HG02981 (cell line): ENCODE data around the gene AVP.
"Not testable (repeated sequence)": the region's sequence is repeated elsewhere in the genome, so short reads cannot be mapped to it uniquely, and the experiment has no call there.

Source experiments
- ATAC-seq: cut with Tn5 transposase; IDR thresholded peaks from one replicate; pipeline ENCODE4 v1.9.1; 2021; ENCODE audit warnings: mild to moderate bottlenecking, moderate library complexity; ENCODE audit not compliant: unreplicated experiment

AVP gene, protein sequence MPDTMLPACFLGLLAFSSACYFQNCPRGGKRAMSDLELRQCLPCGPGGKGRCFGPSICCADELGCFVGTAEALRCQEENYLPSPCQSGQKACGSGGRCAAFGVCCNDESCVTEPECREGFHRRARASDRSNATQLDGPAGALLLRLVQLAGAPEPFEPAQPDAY

DNA sequence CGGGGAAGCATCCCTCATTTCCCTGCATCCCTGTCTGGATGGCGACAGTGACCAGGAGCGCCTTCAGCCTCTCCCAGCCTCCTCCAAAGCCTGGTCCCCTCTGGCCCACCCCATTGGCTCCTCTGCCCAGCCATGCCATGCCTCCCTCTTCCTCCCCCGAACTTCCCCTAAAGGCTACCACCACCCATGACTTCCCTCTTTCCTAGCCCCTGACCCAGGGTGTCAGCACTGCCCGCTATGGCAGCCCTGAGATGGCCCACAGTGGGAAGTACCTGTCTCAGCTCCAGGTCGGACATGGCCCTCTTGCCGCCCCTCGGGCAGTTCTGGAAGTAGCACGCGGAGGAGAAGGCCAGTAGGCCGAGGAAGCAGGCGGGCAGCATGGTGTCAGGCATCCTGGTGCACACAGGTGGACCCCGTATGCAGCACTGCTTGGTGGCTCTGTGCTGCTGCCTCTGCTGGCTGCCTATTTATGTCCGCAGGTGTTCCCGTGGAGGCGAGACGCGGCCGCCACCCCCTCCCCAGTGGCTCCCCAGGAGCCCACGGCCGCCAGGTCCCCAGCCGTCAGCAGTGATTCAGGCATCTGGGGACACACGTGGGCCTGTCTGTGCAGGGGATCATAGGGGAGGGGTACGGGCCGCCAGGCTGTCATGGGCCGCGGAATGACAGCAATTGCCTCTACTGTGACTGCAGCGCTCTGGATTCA, at the start of gene AVP:
Gene AVP (minus strand): TSS at position 442 of the 703 bp plus-strand sequence. CDS start 50 bp downstream, at position 392.
- no peak for ATAC-seq

DNA sequence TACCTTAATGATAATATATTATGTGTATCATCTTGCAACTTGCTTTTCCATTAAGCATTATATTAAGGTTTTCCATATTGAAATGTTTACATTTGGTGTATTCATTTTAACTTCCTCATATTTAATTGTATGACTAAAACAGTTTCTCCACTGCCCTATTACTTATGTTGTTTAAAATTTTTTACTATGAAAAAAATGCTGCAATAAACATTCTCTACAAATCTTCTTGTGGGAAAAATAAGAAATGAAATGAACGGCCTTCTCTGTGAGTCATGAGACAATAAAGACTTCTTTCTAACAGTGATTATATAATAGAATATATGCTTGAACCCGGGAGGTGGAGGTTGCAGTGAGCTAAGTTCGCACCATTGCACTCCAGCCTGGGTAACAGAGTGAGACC, 49.6 kb upstream of the AVP start:
- no peak for ATAC-seq

DNA sequence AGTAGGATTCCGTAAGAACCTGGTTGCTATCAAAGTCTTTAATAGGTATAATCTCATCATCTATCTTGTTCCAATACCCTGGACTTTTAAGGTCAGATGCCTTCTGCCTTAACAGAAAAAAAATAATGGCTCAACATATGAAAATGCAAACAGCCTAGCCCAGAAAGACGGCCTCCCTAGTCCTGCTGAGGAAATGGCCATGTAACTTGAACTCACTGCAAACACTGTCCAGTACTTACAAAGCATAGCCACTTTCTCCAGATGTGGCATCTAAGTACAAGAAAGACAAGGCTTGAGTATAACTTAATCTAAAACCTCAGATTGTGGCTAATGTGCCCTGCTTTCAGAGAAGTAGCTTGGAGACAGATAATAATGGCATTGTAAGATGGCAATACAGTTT, 48.6 kb upstream of the AVP start:
- ATAC-seq, result no peak

DNA sequence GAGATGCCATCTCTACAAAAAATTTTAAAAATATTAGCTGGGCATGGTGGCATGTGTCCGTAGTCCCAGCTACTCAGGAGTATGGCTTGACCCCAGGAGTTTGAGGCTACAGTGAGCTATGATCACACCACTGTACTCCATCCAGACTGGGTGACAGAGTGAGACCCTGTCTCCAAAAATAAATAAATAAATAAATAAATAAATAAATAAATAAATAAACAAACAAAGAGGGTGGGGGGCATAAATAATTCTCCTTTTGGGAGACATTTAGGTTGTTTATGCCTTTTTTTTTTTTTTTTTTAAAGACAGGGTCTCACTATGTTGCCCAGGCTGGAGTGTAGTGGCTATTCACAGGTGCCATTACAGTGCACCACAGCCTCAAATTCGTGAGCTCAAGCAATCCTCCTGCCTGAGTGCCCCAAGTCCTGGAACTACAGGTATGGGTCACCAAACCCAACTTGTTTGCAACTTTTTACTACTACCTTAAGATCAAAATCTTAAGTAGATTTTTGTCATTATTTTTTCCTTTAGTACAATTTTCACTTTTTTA, 45.6 kb upstream of the AVP start:
- no peak for ATAC-seq

DNA sequence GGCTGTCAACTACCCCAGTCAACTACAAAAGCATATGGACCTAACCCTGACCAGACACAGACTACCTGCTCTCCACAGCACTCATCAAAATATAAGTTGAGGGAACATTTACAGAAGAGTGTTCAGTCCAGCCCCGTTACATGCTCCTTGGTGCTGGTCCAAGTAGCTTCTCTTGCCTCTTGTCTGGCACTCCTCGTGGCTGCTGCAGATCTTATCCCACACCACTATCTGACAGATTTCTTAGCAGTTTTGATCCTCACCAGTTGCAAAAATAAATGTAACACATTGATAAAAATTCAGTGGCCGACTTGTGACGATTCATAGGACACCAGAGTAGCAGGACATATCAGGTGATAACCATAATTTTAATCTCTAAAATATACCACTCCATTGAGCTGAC, 44.6 kb upstream of the AVP start:
- no peak for ATAC-seq

DNA sequence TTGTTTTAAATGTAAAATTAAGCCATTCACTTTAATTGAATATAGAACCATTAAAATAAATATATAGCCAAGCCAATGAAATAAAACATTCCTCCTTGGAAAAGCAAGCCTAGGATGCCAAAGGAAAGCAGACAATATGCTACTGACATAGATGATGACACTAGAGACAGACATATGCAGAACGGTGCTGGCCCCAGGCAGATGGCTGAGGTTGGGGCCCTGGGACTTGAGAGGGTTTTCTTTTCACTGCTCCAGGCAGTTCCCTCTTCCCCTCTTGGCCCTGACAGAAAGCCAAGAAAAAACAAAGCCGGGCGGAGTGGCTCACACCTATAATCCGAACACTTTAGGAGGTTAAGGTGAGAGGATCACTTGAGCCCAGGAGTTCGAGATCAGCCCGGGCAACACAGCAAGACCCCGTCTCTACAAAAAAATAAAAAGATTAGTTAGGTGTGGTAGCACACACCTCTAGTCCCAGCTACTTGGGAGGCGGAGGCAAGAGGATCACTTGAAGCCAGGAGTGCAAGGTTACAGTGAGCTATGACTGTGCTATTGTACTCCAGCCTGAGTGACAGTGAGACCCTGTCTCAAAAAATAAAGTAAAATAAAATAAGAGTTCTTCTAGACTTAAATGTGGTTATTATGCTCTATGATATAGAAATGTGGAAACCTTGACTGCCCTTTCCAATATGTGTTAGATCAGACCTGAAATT, 43.9 kb upstream of the AVP start:
- no peak for ATAC-seq

DNA sequence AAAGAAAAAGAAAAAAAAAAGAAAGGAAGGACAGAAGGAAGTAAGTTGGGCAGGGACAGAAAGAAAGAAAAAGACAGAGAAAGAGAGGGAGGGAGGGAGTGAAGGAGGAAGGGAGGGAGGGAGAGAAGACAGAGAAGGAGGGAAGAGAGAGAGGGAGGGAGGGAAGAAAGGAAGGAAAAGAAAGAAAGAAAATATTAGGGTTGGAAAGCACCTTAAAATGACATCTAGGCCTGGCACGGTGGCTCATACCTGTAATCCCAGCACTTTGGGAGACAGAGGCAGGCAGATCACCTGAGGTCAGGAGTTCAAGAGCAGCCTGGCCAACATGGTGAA, 42.0 kb upstream of the AVP start:
- no peak for ATAC-seq

DNA sequence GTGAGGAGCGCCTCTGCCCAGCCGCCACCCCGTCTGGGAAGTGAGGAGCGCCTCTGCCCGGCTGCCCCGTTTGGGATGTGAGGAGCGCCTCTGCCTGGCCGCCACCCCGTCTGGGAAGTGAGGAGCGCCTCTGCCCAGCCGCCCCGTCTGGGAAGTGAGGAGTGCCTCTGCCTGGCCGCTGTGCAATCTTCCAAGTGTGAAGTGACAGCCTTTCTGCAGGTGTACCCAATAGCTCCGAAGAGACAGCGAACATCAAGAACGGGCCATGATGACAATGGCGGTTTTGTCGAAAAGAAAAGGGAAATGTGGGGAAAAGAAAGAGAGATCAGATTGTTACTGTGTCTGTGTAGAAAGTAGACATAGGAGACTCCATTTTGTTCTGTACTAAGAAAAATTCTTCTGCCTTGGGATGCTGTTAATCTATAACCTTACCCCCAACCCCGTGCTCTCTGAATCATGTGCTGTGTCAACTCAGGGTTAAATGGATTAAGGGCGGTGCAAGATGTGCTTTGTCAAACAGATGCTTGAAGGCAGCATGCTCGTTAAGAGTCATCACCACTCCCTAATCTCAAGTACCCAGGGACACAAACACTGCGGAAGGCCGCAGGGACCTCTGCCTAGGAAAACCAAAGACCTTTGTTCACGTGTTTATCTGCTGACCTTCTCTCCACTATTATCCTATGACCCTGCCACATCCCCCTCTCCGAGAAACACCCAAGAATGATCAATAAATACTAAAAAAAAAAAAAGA, 41.4 kb upstream of the AVP start:
- ATAC-seq, result not testable (repeated sequence)

DNA sequence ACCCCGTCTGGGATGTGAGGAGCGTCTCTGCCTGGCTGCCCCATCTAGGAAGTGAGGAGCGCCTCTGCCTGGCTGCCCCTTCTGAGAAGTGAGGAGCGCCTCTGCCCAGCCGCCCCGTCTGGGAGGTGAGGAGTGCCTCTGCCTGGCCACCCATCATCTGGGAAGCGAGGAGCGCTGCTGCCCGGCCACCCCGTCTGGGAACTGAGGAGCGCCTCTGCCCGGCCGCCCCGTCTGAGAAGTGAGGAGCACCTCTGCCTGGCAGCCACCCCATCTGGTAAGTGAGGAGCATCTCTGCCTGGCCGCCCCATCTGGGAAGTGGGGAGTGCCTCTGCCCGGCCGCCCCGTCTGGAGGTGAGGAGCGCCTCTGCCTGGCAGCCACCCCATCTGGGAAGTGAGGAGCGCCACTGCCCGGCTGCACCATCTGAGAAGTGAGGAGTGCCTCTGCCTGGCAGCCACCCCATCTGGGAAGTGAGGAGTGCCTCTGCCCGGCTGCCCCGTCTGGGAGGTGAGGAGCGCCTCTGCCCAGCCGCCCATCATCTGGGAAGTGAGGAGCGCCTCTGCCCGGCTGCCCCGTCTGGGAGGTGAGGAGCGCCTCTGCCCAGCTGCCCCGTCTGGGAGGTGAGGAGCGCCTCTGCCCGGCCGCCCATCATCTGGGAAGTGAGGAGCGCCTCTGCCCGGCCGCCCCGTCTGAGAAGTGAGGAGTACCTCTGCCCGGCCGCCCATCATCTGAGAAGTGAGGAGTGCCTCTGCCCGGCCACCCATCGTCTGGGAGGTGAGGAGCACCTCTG, 40.4 kb upstream of the AVP start:
- ATAC-seq, result not testable (repeated sequence)

DNA sequence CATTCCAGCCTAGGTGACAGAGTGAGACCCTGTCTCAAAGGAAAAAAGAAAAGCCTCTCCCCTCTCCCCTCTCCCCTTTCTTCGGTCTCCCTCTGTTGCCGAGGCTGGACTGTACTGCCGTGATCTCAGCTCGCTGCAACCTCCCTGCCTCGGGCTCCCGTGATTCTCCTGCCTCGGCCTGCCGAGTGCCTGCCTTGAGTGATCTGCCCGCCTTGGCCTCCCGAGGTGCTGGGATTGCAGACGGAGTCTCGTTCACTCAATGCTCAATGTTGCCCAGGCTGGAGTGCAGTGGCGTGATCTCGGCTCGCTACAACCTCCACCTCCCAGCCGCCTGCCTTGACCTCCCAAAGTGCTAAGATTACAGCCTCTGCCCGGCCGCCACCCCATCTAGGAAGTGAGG, 39.6 kb upstream of the AVP start:
- ATAC-seq, result not testable (repeated sequence)

DNA sequence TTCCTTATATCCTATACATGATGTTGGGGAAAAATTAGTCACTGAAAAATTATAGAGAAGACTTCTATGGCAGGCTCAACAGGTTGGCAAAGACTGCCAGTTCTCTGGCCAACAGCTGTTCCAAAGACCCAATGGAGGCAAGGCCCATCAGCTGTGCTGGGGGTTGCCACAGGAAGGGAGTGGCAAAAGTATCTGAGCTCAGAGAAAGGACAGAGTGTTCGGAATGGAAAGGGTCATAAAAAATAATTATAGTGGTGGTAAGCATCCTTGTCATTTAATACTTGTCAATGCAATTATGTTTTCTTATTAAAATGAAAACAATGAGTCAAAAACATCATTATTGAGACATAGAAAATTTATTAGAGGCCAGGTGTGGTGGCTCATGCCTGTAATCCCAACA, 39.0 kb upstream of the AVP start:
- ATAC-seq, result no peak

DNA sequence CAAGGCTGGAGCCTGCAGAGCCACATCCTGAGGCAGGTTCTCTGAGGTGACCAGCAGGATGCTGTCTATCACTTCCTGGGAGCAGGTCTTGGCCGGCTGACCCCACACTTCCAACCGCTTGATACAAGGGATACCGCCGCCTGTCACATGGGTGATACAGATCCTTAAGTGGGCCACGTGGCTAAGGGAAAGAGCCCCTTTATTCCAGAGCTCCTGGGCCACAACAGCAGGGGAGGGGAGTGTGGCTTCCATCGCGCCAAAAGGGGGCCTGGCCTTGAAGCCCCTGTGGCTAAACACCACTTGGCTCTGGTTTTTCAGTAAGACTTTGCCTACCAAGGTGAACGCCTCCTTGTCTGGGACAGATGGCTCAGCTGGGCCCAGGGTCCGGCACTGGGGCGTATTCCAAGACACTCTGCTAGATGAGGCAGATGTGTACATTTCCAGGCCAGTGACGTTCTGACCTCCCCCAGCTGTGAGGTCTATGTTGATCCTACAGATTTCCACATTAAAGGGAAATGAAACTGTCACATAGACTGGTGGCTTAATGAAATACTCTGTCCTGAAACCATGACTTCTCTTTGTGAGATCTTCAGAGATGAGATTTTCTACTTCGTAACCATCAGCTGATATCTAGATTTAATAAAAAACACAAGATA, 37.6 kb upstream of the AVP start:
- ATAC-seq, result no peak

DNA sequence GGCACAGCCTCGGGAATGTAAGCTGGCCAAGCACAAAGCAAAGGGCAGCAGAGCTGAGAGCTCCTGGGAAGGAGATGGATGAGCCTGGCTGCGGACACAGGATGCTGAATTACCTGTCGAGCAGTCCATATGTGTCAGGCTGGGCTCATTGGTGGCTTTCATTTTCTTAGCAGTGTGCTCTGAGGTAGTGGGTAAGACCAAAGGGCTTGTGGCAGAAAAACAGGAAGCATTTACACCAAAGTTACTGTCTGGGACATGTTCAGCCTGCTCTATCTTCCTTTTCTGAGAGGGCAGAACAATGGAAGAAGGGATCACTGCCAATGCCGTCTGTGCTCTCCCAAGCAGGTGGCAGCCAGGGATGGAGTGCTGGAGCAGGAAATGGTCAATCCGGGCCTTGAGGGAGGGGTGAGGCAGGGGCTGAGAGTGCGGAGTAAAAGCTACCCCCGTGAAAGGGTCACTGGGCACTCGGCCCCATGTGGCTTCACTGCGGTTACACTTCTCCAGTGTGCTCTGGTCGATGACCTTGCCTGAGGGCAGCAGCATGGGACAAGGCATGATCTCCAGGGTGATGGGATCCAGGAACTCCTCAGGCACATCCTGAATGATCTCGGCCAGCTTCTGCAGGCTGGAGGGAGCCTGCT, 36.9 kb upstream of the AVP start:
- no peak for ATAC-seq

DNA sequence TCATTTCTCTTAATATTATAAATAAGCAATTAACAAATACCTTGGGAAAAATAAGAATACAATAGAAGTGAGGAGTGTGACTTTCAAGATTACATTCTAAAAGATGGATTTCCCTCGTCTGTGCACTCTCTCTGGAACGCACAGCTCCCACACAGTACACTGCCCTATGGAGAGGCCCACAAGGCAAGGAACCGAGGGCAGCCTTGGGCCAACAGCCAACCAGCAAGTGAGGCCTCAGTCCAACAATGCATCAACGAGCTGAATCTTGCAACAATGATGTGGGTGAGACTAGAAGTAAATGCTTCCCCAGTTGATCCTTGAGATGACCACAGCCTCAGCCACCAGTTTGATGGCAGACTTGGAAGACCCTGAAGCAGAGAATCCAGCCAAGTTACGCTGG, 34.5 kb upstream of the AVP start:
- no peak for ATAC-seq

DNA sequence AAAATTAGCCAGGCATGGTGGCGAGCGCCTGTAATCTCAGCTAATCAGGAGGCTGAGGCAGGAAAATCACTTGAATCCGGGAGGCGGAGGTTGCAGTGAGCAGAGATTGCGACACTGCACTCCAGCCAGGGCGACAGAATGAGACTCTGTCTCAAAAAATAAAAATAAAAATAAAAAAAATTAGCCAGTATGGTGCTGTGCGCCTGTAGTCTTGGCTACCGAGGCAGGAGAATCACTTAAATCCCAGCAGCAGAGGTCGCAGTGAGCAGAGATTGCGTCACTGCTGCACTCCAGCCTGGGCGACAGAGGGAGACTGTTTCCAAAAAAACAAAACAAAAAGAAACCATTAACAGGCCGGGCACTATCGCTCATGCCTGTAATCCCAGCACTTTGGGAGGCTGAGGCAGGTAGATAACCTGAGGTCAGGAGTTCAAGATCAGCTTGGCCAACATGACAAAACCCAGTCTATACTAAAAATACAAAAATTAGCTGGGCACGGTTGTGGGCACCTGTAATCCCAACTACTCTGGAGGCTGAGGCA, 33.4 kb upstream of the AVP start:
- ATAC-seq, result not testable (repeated sequence)

DNA sequence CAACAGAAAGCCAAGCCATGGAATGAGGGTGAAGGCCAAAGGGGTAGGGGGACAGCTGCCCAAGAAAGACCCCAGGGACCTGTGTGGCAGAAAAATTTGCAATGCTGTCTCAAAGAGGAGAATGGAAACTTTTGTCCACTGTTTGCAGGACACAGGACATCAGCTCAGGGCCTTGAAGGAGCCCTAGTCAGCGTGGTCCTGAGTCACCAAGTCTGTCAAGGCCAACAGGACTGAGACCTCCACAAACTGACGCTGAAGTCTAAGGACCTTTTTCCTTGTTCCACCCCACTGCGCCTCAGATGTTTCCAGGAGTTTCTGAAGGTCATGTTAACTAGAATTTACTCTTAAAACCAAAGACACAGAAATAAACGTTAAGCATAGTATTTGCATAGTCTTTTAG, 31.8 kb upstream of the AVP start:
- no peak for ATAC-seq

DNA sequence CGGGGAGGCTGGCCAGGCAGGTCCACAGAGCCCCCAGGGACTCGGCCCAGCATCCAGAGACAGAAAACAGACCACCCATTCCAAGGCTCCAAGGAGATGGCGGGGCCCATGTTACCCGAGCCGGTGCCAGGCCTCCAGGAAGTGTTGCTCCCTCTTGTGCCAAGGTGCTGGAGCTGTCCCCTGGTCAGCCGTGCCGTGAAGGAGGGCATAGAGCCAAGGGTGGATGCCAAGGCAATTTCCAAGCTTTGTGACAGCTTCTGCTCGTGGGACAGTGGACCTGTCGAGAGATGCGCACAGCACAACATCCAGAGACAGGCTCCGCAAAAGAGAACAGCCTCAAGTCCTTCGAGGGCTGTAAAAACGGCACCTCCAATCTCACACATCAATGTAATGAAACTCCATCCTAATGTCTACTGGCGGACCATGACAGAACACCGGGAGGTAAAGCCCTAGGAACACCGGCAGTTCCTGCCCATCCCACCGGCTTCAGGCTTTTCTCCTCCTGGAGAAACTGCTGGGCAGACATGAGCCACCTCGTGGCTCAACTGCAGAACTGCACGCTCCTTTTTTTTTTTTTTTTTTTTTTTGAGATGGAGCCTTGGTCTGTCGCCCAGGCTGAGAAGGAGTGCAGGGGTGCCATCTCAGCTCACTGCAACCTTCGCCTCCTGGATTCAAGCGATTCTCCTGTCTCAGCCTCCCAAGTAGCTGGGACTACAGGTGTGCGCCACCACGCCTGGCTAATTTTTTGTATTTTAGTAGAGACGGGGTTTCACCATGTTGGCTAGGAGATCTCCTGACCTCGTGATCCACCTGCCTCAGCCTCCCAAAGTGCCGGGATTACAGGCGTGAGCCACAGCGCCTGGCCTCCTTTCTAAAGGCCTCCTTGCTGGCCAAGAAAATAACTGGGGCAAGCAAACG, 30.9 kb upstream of the AVP start:
- ATAC-seq, result no peak

DNA sequence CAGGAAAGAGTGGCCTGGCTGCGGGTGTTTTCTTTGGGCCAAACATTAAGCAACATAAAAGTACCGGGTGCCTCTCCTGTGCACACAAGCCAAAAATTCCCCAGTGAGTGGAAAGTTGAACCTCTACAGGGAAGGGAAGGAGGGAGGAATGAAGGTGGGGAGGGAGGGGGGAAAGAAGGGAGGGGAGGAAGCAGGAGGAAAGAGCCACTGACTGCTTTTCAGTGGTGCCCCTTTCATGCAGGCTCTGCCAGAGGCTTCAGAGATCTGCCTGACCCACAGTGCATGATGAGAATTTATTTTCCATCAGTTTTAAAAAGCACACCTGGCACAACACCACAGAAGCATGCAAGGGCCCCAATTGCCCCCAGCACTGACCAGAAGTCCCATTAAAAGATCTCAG, 27.5 kb upstream of the AVP start:
- no peak for ATAC-seq
